H1 (cell line): Measurements from ENCODE around the gene GLRX3. TPM values are rescaled to one million over a fixed set of nuclear protein-coding genes. Genes with fewer than 3 reads are reported as not detected.
A peak's percentile ranks its signal among the peaks of the same experiment; 100 is the strongest.

ENCODE experiments used
- BRCA1 ChIP-seq: IDR thresholded peaks from 2 replicates; pipeline ENCODE4 v1.6.1; 2012; ENCODE audit warnings: low read depth, low read length, improper control_type of control experiment
- CEBPB ChIP-seq: IDR thresholded peaks from 2 replicates; pipeline ENCODE4 v1.6.1; 2012; ENCODE audit warnings: low read depth, low read length
- E2F6 ChIP-seq: IDR thresholded peaks from 2 replicates; pipeline ENCODE4 v1.6.1; 2012; ENCODE audit warnings: inconsistent platforms
- KDM4A ChIP-seq: IDR thresholded peaks from one replicate; pipeline ENCODE4 v1.7.1; 2012; ENCODE audit warnings: low read depth, mild to moderate bottlenecking, moderate library complexity, low read length, inconsistent platforms; ENCODE audit not compliant: severe bottlenecking
- RXRA ChIP-seq: IDR thresholded peaks from 2 replicates; pipeline ENCODE4 v1.6.1; 2011; ENCODE audit warnings: low read depth, mild to moderate bottlenecking, low read length, moderate library complexity; ENCODE audit not compliant: insufficient read depth
- SP2 ChIP-seq: IDR thresholded peaks from 2 replicates; pipeline ENCODE4 v1.6.1; 2012; ENCODE audit warnings: mild to moderate bottlenecking, low read length, inconsistent platforms
- polyA plus RNA-seq, 7 experiments: library from polyadenylated mRNA; depleted of rRNA in 3 of 7; stranded (reverse) in 5 of 7; unstranded in 2 of 7; fragments of >200 nt in 5 of 7; fragments of 200-250 nt in 2 of 7; gene quantifications; 1 replicate in 5 of 7; 2 replicates in 1 of 7; 4 replicates in 1 of 7; pipeline versions ENCODE4 v1.2.1 to v1.2.3, GENCODE V29; 2011 to 2013; ENCODE audit warnings: missing spikeins in 2 of 7, mixed read lengths in 2 of 7
- total RNA-seq: library from RNA; stranded (reverse); fragmentation: NEBNext Ultra II Directional; extraction: Animal tissue kit (Norgen Biotek cat#: 25700); gene quantifications from 2 replicates; pipeline ENCODE4 v1.2.1, GENCODE V29; 2021
- TF ChIP-seq, protein P1 (sequence below): IDR thresholded peaks from 2 replicates; pipeline ENCODE4 v1.6.1; 2012; ENCODE audit warnings: low read length, inconsistent platforms

Gene GLRX3
- total and polyA plus RNA-seq, 2 of the 8 experiments (the other 6 are each of a cell fraction or from before 2014, with no cell fraction given) = 59.9 to 157 TPM

DNA sequence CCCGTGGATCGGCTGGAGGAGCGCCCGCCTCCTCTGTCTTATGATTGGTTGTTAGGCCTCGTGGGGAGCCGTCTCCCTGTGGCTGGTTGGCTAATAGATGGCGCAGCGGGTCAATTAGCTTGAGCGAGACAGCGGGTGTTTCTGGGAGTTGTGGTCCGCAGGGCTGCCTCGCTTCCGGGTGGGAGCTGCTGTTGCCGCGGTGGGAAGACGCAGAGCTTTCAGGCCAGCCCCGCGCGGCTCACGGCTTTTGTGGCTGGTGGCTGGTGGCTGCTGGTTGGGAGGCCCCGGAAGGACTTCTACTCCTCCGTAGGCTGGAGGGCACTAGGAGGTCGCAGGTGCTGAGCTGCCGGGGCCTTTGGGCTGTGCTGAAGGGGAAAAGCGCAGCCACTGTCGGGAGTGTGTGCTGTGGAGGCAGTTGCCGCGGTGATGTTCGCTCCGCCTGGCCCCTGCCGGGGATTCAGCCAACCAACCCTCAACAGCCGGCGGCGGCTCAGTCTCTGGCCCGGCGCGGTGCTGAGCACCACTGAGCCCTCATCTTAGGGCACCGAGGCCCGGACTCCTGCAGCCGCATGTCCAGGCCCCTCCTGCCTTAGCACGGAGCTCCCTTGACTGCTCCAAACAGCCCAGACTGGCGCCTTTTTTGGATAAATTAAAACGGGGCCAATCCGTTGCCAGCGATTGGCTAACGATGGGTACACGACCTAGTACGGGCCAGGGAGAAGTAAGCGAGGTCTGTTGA, 24.9 kb upstream of the GLRX3 start (continued):
- no peak for TF ChIP-seq RXRA
- no peak for TF ChIP-seq KDM4A
- peak; percentile 68 for TF ChIP-seq SP2
- no peak for TF ChIP-seq CEBPB
- TF ChIP-seq, protein P1, sequence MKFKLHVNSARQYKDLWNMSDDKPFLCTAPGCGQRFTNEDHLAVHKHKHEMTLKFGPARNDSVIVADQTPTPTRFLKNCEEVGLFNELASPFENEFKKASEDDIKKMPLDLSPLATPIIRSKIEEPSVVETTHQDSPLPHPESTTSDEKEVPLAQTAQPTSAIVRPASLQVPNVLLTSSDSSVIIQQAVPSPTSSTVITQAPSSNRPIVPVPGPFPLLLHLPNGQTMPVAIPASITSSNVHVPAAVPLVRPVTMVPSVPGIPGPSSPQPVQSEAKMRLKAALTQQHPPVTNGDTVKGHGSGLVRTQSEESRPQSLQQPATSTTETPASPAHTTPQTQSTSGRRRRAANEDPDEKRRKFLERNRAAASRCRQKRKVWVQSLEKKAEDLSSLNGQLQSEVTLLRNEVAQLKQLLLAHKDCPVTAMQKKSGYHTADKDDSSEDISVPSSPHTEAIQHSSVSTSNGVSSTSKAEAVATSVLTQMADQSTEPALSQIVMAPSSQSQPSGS = 0 out of 2 replicates have a peak, but pooled peaks have one; percentile 39
- peak; percentile 83 for TF ChIP-seq E2F6
- no peak for TF ChIP-seq BRCA1
- TF ChIP-seq, all 59 proteins: peak for 16
